HG03064 (cell line): ENCODE results near the gene RGS2.

ENCODE experiments used
- ATAC-seq: cut with Tn5 transposase; IDR thresholded peaks from one replicate; pipeline ENCODE4 v1.9.1; 2021; ENCODE audit warnings: low read depth; ENCODE audit not compliant: unreplicated experiment

The RGS2 gene

GRCh38 chr1:192821296-192821695 is 12.5 kb downstream of the RGS2 start:
- ATAC-seq, result no peak

GRCh38 chr1:192824511-192824910 is 15.7 kb downstream of the RGS2 start:
- no peak for ATAC-seq

- no peak for ATAC-seq
These were observed 18.1 kb downstream of the RGS2 start for GRCh38 chr1:192826791-192827546.

- ATAC-seq, result no peak
These were observed 21.9 kb downstream of the RGS2 start for GRCh38 chr1:192830595-192831246.

GRCh38 chr1:192831706-192832355 is 23.0 kb downstream of the RGS2 start:
- ATAC-seq, result no peak

- ATAC-seq, result no peak
These were observed 23.7 kb downstream of the RGS2 start for GRCh38 chr1:192832492-192832891.

- ATAC-seq, result no peak
These were observed 26.3 kb downstream of the RGS2 start for GRCh38 chr1:192835116-192835515.

GRCh38 chr1:192839162-192840066 is 30.6 kb downstream of the RGS2 start:
- no peak for ATAC-seq

GRCh38 chr1:192844360-192844759 is 35.5 kb downstream of the RGS2 start:
- no peak for ATAC-seq

- ATAC-seq, result no peak
These were observed 38.1 kb downstream of the RGS2 start for GRCh38 chr1:192846950-192847349.

GRCh38 chr1:192849011-192849410 is 40.2 kb downstream of the RGS2 start:
- no peak for ATAC-seq

GRCh38 chr1:192849442-192849841 is 40.6 kb downstream of the RGS2 start:
- no peak for ATAC-seq

- no peak for ATAC-seq
These were observed 43.4 kb downstream of the RGS2 start for GRCh38 chr1:192852001-192852947.

- ATAC-seq, result no peak
These were observed 49.6 kb downstream of the RGS2 start for GRCh38 chr1:192858456-192858855.

- ATAC-seq, result no peak
These were observed 51.0 kb downstream of the RGS2 start for GRCh38 chr1:192859808-192860207.

GRCh38 chr1:192860478-192861185 is 51.8 kb downstream of the RGS2 start:
- ATAC-seq, result no peak

- ATAC-seq, result no peak
These were observed 53.0 kb downstream of the RGS2 start for GRCh38 chr1:192861860-192862259.
